ENCODE data around the gene ZEB2.

The ZEB2 gene

GRCh38 chr2:144383571-144384100, 136.3 kb downstream of the ZEB2 start:
- H3K4me3 ChIP-seq (ENCODE audit: low read depth, low read length) = no peak overlapping the region
- no peak for TF ChIP-seq CTCF (IDR thresholded peaks at IDR 0.05; ENCODE audit: low read depth, low read length)

- no peak for TF ChIP-seq CTCF (IDR thresholded peaks at IDR 0.05; ENCODE audit: low read depth, low read length)
Measured at GRCh38 chr2:144382849-144383248, 137.1 kb downstream of the ZEB2 start.

GRCh38 chr2:144381716-144382115, 138.2 kb downstream of the ZEB2 start:
- H3K4me3 ChIP-seq (ENCODE audit: low read depth, low read length) = no peak overlapping the region
- no peak for TF ChIP-seq CTCF (IDR thresholded peaks at IDR 0.05; ENCODE audit: low read depth, low read length)

More at GRCh38 chr2:144382849-144383248, 137.1 kb downstream of the ZEB2 start:
- no peak overlapping the region for H3K4me3 ChIP-seq (ENCODE audit: low read depth, low read length)

- TF ChIP-seq CTCF (IDR thresholded peaks at IDR 0.05; ENCODE audit: low read depth, low read length) = no peak
- H3K4me3 ChIP-seq (ENCODE audit: low read depth, low read length) = no peak overlapping the region
Measured at GRCh38 chr2:144379851-144380311, 140.0 kb downstream of the ZEB2 start.

GRCh38 chr2:144378551-144378950, 141.4 kb downstream of the ZEB2 start:
- TF ChIP-seq CTCF (IDR thresholded peaks at IDR 0.05; ENCODE audit: low read depth, low read length) = no peak
- no peak overlapping the region for H3K4me3 ChIP-seq (ENCODE audit: low read depth, low read length)

- TF ChIP-seq CTCF (IDR thresholded peaks at IDR 0.05; ENCODE audit: low read depth, low read length) = no peak
- no peak overlapping the region for H3K4me3 ChIP-seq (ENCODE audit: low read depth, low read length)
Measured at GRCh38 chr2:144377914-144378313, 142.0 kb downstream of the ZEB2 start.

GRCh38 chr2:144376926-144377325, 143.0 kb downstream of the ZEB2 start:
- H3K4me3 ChIP-seq (ENCODE audit: low read depth, low read length) = no peak overlapping the region
- TF ChIP-seq CTCF (IDR thresholded peaks at IDR 0.05; ENCODE audit: low read depth, low read length) = no peak

Data from WI38 (cell line).